ENCODE results near the gene PPP2R2B. TPM values are rescaled to one million over a fixed set of nuclear protein-coding genes. Genes with fewer than 3 reads are reported as not detected.
A peak's percentile ranks its signal among the peaks of the same experiment; 100 is the strongest.

Gene PPP2R2B
- total RNA-seq, 1 experiment from 2014 or later: 20.3 TPM

DNA sequence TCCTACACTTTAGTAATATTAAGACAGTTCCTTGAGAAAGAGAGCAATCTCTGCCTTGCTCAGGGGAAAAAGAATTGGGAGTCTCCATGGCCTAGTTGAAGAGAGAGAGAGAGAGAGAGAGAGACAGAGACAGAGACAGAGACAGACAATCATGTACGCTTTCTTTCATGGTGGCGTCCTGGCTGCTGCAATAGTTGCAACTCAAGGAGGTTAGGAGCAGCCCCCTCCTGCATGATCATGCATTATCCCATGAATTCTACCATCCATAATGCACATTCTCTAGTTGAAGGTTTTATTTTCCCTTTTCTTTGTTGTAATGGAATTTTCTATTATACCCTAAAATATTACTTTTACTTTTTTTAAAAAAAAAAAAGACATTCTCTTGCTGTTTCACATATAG lies 50.7 kb downstream of the PPP2R2B start:
- TF ChIP-seq ZNF121 (CRISPR knock-in tag; IDR thresholded peaks at IDR 0.05) (no peak), ZNF138 (CRISPR knock-in tag; conservative IDR thresholded peaks at IDR 0.05) (no peak), NFE2L1 (CRISPR knock-in tag; IDR thresholded peaks at IDR 0.05) (no peak), ZBTB21 (CRISPR knock-in tag; IDR thresholded peaks at IDR 0.05; ENCODE audit: borderline replicate concordance) (no peak), SP1 (CRISPR knock-in tag; conservative IDR thresholded peaks at IDR 0.05) (no peak), TCF7 (CRISPR knock-in tag; IDR thresholded peaks at IDR 0.05; ENCODE audit: low read depth) (no peak), MXD4 (CRISPR knock-in tag; IDR thresholded peaks at IDR 0.05; ENCODE audit: borderline replicate concordance) (no peak)
- TF ChIP-seq, protein P1, sequence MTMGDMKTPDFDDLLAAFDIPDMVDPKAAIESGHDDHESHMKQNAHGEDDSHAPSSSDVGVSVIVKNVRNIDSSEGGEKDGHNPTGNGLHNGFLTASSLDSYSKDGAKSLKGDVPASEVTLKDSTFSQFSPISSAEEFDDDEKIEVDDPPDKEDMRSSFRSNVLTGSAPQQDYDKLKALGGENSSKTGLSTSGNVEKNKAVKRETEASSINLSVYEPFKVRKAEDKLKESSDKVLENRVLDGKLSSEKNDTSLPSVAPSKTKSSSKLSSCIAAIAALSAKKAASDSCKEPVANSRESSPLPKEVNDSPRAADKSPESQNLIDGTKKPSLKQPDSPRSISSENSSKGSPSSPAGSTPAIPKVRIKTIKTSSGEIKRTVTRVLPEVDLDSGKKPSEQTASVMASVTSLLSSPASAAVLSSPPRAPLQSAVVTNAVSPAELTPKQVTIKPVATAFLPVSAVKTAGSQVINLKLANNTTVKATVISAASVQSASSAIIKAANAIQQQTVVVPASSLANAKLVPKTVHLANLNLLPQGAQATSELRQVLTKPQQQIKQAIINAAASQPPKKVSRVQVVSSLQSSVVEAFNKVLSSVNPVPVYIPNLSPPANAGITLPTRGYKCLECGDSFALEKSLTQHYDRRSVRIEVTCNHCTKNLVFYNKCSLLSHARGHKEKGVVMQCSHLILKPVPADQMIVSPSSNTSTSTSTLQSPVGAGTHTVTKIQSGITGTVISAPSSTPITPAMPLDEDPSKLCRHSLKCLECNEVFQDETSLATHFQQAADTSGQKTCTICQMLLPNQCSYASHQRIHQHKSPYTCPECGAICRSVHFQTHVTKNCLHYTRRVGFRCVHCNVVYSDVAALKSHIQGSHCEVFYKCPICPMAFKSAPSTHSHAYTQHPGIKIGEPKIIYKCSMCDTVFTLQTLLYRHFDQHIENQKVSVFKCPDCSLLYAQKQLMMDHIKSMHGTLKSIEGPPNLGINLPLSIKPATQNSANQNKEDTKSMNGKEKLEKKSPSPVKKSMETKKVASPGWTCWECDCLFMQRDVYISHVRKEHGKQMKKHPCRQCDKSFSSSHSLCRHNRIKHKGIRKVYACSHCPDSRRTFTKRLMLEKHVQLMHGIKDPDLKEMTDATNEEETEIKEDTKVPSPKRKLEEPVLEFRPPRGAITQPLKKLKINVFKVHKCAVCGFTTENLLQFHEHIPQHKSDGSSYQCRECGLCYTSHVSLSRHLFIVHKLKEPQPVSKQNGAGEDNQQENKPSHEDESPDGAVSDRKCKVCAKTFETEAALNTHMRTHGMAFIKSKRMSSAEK (CRISPR knock-in tag; IDR thresholded peaks at IDR 0.05; ENCODE audit: borderline replicate concordance): no peak
- TF ChIP-seq, protein P2, sequence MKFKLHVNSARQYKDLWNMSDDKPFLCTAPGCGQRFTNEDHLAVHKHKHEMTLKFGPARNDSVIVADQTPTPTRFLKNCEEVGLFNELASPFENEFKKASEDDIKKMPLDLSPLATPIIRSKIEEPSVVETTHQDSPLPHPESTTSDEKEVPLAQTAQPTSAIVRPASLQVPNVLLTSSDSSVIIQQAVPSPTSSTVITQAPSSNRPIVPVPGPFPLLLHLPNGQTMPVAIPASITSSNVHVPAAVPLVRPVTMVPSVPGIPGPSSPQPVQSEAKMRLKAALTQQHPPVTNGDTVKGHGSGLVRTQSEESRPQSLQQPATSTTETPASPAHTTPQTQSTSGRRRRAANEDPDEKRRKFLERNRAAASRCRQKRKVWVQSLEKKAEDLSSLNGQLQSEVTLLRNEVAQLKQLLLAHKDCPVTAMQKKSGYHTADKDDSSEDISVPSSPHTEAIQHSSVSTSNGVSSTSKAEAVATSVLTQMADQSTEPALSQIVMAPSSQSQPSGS (CRISPR knock-in tag; IDR thresholded peaks at IDR 0.05; ENCODE audit: borderline replicate concordance, low read depth): no peak
- no peaks in the 10 kb centered on the region for H3K27me3 Mint-ChIP-seq (ENCODE audit: low read depth)
- H3K4me3 Mint-ChIP-seq: no peak overlapping the region
- H3K4me1 Mint-ChIP-seq: peaks cover 9% of the 10 kb centered on the region
- no peaks in the 10 kb centered on the region for H3K36me3 Mint-ChIP-seq
- ATAC-seq (no peak), DNase-seq (ENCODE audit: low spot score) (no peak)
- no peaks in the 10 kb centered on the region for H3K9me3 Mint-ChIP-seq
- POLR2A ChIA-PET: no interaction called here
- no peak overlapping the region for H3K27ac Mint-ChIP-seq
- CTCF ChIA-PET: interaction anchor here (1.5 to 1.6 kb wide), 2 partner anchors 138 to 361 kb away, joined by 4 read pairs; no protein-coding TSS in a partner anchor

DNA sequence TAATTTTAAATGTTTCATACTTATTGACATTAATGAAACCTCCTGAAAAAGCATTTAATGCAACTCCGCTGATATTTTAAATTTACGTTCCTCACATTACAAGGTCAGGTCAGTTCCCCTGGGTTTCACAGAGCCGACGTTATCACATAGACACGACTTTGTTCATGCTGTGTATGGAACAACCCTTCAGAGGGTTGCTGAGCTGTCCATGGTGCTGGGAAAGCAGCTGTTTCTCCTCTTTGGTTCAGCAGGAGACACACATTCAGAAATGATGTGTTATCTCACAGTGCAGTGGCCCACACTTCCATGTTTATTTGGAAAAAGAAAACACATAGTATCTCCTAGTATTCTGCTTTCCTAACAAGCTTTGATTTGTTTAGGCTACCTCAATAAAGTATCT lies 53.5 kb downstream of the PPP2R2B start:
- peak; percentile 76 for ATAC-seq
- Mint-ChIP-seq H3K4me1 (peaks cover 14% of the 10 kb centered on the region), H3K4me3 (no peak overlapping the region), H3K27ac (no peak overlapping the region), H3K27me3 (ENCODE audit: low read depth) (no peaks in the 10 kb centered on the region), H3K9me3 (no peaks in the 10 kb centered on the region), H3K36me3 (no peaks in the 10 kb centered on the region)
- CTCF ChIA-PET: interaction anchor here (1.3 to 1.4 kb wide), 2 partner anchors 141 to 291 kb away, joined by 3 read pairs; no protein-coding TSS in a partner anchor
- POLR2A ChIA-PET: no interaction called here
- peak; percentile 69 for DNase-seq (ENCODE audit: low spot score)
- TF ChIP-seq, protein P3, sequence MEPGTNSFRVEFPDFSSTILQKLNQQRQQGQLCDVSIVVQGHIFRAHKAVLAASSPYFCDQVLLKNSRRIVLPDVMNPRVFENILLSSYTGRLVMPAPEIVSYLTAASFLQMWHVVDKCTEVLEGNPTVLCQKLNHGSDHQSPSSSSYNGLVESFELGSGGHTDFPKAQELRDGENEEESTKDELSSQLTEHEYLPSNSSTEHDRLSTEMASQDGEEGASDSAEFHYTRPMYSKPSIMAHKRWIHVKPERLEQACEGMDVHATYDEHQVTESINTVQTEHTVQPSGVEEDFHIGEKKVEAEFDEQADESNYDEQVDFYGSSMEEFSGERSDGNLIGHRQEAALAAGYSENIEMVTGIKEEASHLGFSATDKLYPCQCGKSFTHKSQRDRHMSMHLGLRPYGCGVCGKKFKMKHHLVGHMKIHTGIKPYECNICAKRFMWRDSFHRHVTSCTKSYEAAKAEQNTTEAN (CRISPR knock-in tag; IDR thresholded peaks at IDR 0.05): no peak; the same call in 1 of the 2 replicates
- TF ChIP-seq PRRX2 (CRISPR knock-in tag; IDR thresholded peaks at IDR 0.05) (no peak), ELF4 (CRISPR knock-in tag; IDR thresholded peaks at IDR 0.05; ENCODE audit: low read depth) (no peak), GTF2I (CRISPR knock-in tag; conservative IDR thresholded peaks at IDR 0.05) (no peak), FOXJ3 (CRISPR knock-in tag; IDR thresholded peaks at IDR 0.05; ENCODE audit: borderline replicate concordance) (no peak), NR1H2 (CRISPR knock-in tag; IDR thresholded peaks at IDR 0.05) (no peak), ESRRA (CRISPR knock-in tag; IDR thresholded peaks at IDR 0.05; ENCODE audit: borderline replicate concordance) (no peak), SMAD3 (CRISPR knock-in tag; IDR thresholded peaks at IDR 0.05; ENCODE audit: borderline replicate concordance) (peak; percentile 83; the same call in 1 of the 2 replicates), ZNF317 (CRISPR knock-in tag; IDR thresholded peaks at IDR 0.05; ENCODE audit: borderline replicate concordance, low read depth) (no peak)
- TF ChIP-seq, protein P4, sequence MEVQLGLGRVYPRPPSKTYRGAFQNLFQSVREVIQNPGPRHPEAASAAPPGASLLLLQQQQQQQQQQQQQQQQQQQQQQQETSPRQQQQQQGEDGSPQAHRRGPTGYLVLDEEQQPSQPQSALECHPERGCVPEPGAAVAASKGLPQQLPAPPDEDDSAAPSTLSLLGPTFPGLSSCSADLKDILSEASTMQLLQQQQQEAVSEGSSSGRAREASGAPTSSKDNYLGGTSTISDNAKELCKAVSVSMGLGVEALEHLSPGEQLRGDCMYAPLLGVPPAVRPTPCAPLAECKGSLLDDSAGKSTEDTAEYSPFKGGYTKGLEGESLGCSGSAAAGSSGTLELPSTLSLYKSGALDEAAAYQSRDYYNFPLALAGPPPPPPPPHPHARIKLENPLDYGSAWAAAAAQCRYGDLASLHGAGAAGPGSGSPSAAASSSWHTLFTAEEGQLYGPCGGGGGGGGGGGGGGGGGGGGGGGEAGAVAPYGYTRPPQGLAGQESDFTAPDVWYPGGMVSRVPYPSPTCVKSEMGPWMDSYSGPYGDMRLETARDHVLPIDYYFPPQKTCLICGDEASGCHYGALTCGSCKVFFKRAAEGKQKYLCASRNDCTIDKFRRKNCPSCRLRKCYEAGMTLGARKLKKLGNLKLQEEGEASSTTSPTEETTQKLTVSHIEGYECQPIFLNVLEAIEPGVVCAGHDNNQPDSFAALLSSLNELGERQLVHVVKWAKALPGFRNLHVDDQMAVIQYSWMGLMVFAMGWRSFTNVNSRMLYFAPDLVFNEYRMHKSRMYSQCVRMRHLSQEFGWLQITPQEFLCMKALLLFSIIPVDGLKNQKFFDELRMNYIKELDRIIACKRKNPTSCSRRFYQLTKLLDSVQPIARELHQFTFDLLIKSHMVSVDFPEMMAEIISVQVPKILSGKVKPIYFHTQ (CRISPR knock-in tag; IDR thresholded peaks at IDR 0.05): no peak
- TF ChIP-seq, protein P5, sequence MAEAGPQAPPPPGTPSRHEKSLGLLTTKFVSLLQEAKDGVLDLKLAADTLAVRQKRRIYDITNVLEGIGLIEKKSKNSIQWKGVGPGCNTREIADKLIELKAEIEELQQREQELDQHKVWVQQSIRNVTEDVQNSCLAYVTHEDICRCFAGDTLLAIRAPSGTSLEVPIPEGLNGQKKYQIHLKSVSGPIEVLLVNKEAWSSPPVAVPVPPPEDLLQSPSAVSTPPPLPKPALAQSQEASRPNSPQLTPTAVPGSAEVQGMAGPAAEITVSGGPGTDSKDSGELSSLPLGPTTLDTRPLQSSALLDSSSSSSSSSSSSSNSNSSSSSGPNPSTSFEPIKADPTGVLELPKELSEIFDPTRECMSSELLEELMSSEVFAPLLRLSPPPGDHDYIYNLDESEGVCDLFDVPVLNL (CRISPR knock-in tag; IDR thresholded peaks at IDR 0.05; ENCODE audit: borderline replicate concordance, low read depth): no peak
- TF ChIP-seq, protein P6, sequence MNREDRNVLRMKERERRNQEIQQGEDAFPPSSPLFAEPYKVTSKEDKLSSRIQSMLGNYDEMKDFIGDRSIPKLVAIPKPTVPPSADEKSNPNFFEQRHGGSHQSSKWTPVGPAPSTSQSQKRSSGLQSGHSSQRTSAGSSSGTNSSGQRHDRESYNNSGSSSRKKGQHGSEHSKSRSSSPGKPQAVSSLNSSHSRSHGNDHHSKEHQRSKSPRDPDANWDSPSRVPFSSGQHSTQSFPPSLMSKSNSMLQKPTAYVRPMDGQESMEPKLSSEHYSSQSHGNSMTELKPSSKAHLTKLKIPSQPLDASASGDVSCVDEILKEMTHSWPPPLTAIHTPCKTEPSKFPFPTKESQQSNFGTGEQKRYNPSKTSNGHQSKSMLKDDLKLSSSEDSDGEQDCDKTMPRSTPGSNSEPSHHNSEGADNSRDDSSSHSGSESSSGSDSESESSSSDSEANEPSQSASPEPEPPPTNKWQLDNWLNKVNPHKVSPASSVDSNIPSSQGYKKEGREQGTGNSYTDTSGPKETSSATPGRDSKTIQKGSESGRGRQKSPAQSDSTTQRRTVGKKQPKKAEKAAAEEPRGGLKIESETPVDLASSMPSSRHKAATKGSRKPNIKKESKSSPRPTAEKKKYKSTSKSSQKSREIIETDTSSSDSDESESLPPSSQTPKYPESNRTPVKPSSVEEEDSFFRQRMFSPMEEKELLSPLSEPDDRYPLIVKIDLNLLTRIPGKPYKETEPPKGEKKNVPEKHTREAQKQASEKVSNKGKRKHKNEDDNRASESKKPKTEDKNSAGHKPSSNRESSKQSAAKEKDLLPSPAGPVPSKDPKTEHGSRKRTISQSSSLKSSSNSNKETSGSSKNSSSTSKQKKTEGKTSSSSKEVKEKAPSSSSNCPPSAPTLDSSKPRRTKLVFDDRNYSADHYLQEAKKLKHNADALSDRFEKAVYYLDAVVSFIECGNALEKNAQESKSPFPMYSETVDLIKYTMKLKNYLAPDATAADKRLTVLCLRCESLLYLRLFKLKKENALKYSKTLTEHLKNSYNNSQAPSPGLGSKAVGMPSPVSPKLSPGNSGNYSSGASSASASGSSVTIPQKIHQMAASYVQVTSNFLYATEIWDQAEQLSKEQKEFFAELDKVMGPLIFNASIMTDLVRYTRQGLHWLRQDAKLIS (CRISPR knock-in tag; IDR thresholded peaks at IDR 0.05; ENCODE audit: borderline replicate concordance): no peak
